Measurements from ENCODE around the gene MMP12.

MMP12 gene

GRCh38 chr11:102864724-102865123 lies 10.1 kb downstream of the MMP12 start:
- in situ Hi-C loops (cut with HindIII; ENCODE audit: low pct_ligation_motif_present, low sequenced_read_pairs): no loop called here
- H3K27ac ChIP-seq: no peak overlapping the region
- TF ChIP-seq, protein P1, sequence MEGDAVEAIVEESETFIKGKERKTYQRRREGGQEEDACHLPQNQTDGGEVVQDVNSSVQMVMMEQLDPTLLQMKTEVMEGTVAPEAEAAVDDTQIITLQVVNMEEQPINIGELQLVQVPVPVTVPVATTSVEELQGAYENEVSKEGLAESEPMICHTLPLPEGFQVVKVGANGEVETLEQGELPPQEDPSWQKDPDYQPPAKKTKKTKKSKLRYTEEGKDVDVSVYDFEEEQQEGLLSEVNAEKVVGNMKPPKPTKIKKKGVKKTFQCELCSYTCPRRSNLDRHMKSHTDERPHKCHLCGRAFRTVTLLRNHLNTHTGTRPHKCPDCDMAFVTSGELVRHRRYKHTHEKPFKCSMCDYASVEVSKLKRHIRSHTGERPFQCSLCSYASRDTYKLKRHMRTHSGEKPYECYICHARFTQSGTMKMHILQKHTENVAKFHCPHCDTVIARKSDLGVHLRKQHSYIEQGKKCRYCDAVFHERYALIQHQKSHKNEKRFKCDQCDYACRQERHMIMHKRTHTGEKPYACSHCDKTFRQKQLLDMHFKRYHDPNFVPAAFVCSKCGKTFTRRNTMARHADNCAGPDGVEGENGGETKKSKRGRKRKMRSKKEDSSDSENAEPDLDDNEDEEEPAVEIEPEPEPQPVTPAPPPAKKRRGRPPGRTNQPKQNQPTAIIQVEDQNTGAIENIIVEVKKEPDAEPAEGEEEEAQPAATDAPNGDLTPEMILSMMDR (IDR thresholded peaks at IDR 0.05; ENCODE audit: low read depth, low read length, missing control alignments): no peak
- no peaks in the 10 kb centered on the region for H3K36me3 ChIP-seq (replicated peaks)
- DNase-seq: no peak
- H3K4me3 ChIP-seq (ENCODE audit: low read depth, low read length): no peak overlapping the region
- no peaks in the 10 kb centered on the region for H3K27me3 ChIP-seq (replicated peaks)

DNA sequence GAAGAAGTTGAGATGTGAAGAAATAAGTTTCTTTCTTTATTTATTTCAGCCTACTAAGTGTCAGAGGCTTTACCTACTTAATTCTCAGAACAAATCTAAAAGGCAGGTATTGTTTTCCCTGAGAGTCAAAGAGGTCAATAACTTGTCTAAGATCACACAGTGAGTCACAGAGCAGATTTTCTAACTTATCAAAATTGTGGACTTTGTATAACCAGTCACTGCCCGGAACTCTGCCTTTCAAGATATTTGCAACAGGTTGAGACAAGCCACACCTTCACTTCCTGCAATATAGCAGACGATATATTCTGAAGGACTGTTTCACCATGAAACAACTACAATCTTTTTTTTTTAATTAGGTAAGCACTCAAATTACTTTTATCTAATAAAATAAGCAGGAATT lies 20.8 kb downstream of the MMP12 start:
- Histone ChIP-seq H3K4me3 (ENCODE audit: low read depth, low read length) (no peak overlapping the region), H3K27ac (no peak overlapping the region), H3K27me3 (replicated peaks) (no peaks in the 10 kb centered on the region), H3K36me3 (replicated peaks) (no peaks in the 10 kb centered on the region)
- in situ Hi-C loops (cut with HindIII; ENCODE audit: low pct_ligation_motif_present, low sequenced_read_pairs): no loop called here
- TF ChIP-seq, protein P1 (IDR thresholded peaks at IDR 0.05; ENCODE audit: low read depth, low read length, missing control alignments): no peak
- DNase-seq: no peak

GRCh38 chr11:102853055-102853454 lies 21.7 kb downstream of the MMP12 start:
- Histone ChIP-seq H3K27ac (no peak overlapping the region), H3K36me3 (replicated peaks) (no peaks in the 10 kb centered on the region), H3K4me3 (ENCODE audit: low read depth, low read length) (no peak overlapping the region), H3K27me3 (replicated peaks) (no peaks in the 10 kb centered on the region)
- TF ChIP-seq, protein P1 (IDR thresholded peaks at IDR 0.05; ENCODE audit: low read depth, low read length, missing control alignments): no peak
- in situ Hi-C loops (cut with HindIII; ENCODE audit: low pct_ligation_motif_present, low sequenced_read_pairs): no loop called here
- no peak for DNase-seq

DNA sequence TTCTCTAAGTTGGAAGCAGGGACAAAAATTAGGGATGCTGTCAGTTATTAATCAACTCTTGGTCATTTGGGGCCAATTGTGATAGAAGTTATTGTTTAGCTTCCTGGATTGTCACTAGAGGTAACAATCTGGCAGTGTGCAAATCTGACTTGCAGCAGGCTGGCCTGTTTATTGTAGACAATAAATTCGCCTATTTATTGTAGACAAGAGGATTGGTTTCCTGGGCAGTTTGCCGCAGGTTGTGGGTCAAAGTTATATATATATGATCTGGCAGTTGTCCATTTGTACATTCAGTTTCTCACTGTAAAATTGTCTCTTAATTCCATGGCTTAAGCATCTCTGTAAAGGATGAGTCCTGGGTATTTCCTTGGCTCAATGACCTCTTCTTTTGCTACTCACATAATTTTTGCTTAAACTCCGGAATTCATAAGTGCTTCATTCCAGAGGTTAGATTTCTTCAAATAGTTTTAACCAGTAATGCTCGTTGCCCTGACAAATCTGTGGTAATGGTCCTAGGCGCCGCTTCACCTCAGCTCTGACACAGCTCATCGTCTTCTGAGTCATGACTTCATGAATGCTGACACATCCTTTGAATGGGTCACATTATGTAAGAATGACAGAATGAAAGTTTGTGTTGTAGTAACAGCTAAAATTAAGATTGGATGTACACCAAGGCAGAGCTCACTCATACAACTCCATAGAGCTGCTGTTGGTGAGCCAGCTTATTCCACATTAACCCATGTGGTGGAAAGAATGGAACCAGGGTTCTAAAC lies 23.6 kb downstream of the MMP12 start:
- peak overlapping the region; percentile 14 for H3K27ac ChIP-seq
- peak; percentile 88 for DNase-seq
- in situ Hi-C loops (cut with HindIII; ENCODE audit: low pct_ligation_motif_present, low sequenced_read_pairs): no loop called here
- TF ChIP-seq, protein P1 (IDR thresholded peaks at IDR 0.05; ENCODE audit: low read depth, low read length, missing control alignments): no peak
- no peaks in the 10 kb centered on the region for H3K36me3 ChIP-seq (replicated peaks)
- H3K4me3 ChIP-seq (ENCODE audit: low read depth, low read length): no peak overlapping the region
- no peaks in the 10 kb centered on the region for H3K27me3 ChIP-seq (replicated peaks)

- in situ Hi-C loops (cut with HindIII; ENCODE audit: low pct_ligation_motif_present, low sequenced_read_pairs): no loop called here
- no peak for DNase-seq
- H3K36me3 ChIP-seq (replicated peaks): no peaks in the 10 kb centered on the region
Measured at GRCh38 chr11:102849311-102849710, 25.5 kb downstream of the MMP12 start.

More at GRCh38 chr11:102849311-102849710, 25.5 kb downstream of the MMP12 start:
- no peak overlapping the region for H3K27ac ChIP-seq
- TF ChIP-seq, protein P1 (IDR thresholded peaks at IDR 0.05; ENCODE audit: low read depth, low read length, missing control alignments): no peak
- no peak overlapping the region for H3K4me3 ChIP-seq (ENCODE audit: low read depth, low read length)
- no peaks in the 10 kb centered on the region for H3K27me3 ChIP-seq (replicated peaks)
